GM19043 (cell line): ENCODE data around the gene RBM4B.

ENCODE experiments used
- ATAC-seq: cut with Tn5 transposase; IDR thresholded peaks from one replicate; pipeline ENCODE4 v1.9.1; 2021; ENCODE audit warnings: low read depth; ENCODE audit not compliant: unreplicated experiment

Gene RBM4B

GRCh38 chr11:66687831-66688281 is 10.2 kb upstream of the RBM4B start:
- ATAC-seq, result no peak

GRCh38 chr11:66686801-66687750 is 9.4 kb upstream of the RBM4B start:
- ATAC-seq, result no peak

GRCh38 chr11:66686100-66686785 is 8.6 kb upstream of the RBM4B start:
- ATAC-seq, result no peak

GRCh38 chr11:66685276-66686099 is 7.8 kb upstream of the RBM4B start:
- no peak for ATAC-seq

GRCh38 chr11:66684635-66685034 is 6.9 kb upstream of the RBM4B start:
- ATAC-seq, result no peak

GRCh38 chr11:66683877-66684276 is 6.2 kb upstream of the RBM4B start:
- no peak for ATAC-seq

GRCh38 chr11:66680966-66681645 is 3.4 kb upstream of the RBM4B start:
- ATAC-seq, result no peak

- ATAC-seq, result no peak
Observed at GRCh38 chr11:66676931-66677598, 622 bp downstream of the RBM4B start.

- no peak for ATAC-seq
Observed at GRCh38 chr11:66676282-66676919, 1.3 kb downstream of the RBM4B start.

- ATAC-seq, result no peak
Observed at GRCh38 chr11:66674964-66675602, 2.6 kb downstream of the RBM4B start.

- no peak for ATAC-seq
Observed at GRCh38 chr11:66670816-66671215, 6.9 kb downstream of the RBM4B start.

GRCh38 chr11:66665369-66665768 is 12.3 kb downstream of the RBM4B start:
- ATAC-seq, result no peak

GRCh38 chr11:66663741-66664296 is 13.9 kb downstream of the RBM4B start:
- ATAC-seq, result no peak

- ATAC-seq, result no peak
Observed at GRCh38 chr11:66659763-66660162, 17.9 kb downstream of the RBM4B start.

GRCh38 chr11:66653123-66653522 is 24.6 kb downstream of the RBM4B start:
- no peak for ATAC-seq

GRCh38 chr11:66652651-66653050 is 25.0 kb downstream of the RBM4B start:
- no peak for ATAC-seq

GRCh38 chr11:66651016-66651415 is 26.7 kb downstream of the RBM4B start:
- no peak for ATAC-seq

- ATAC-seq, result no peak
Observed at GRCh38 chr11:66649903-66650302, 27.8 kb downstream of the RBM4B start.
